Duodenal mucosa (tissue), 2 donors: ENCODE measurements around the gene UGT1A5.

Source experiments
- H3K27ac ChIP-seq: one replicate; pipeline ENCODE4 v1.7.0; 2013; ENCODE audit warnings: low read depth, low read length
- H3K27me3 ChIP-seq, 2 donors: one replicate each; pipeline ENCODE4 v1.7.0; 2013; ENCODE audit warnings: low read length in 2 of 2, control low read depth in 1 of 2; ENCODE audit not compliant: insufficient read depth in 2 of 2, control insufficient read depth in 1 of 2
- H3K36me3 ChIP-seq, 2 donors: one replicate each; pipeline ENCODE4 v1.7.0; 2013; ENCODE audit warnings: low read length in 2 of 2, control low read depth in 1 of 2; ENCODE audit not compliant: insufficient read depth in 2 of 2, control insufficient read depth in 1 of 2
- H3K4me1 ChIP-seq, 2 donors: one replicate each; pipeline ENCODE4 v1.7.0; 2013; ENCODE audit warnings: low read length in 2 of 2, control low read depth in 1 of 2; ENCODE audit not compliant: insufficient read depth in 2 of 2, control insufficient read depth in 1 of 2
- H3K4me3 ChIP-seq, 2 donors: one replicate each; pipeline ENCODE4 v1.7.0; 2013; ENCODE audit warnings: low read length in 2 of 2, low read depth in 1 of 2
- H3K9ac ChIP-seq, 2 donors: one replicate each; pipeline ENCODE4 v1.7.0; 2013; ENCODE audit warnings: low read length in 2 of 2, low read depth in 1 of 2
- H3K9me3 ChIP-seq, 2 donors: one replicate each; pipeline ENCODE4 v1.7.0; 2013; ENCODE audit warnings: low read length in 2 of 2, control low read depth in 1 of 2; ENCODE audit not compliant: control insufficient read depth in 1 of 2

The UGT1A5 gene

DNA sequence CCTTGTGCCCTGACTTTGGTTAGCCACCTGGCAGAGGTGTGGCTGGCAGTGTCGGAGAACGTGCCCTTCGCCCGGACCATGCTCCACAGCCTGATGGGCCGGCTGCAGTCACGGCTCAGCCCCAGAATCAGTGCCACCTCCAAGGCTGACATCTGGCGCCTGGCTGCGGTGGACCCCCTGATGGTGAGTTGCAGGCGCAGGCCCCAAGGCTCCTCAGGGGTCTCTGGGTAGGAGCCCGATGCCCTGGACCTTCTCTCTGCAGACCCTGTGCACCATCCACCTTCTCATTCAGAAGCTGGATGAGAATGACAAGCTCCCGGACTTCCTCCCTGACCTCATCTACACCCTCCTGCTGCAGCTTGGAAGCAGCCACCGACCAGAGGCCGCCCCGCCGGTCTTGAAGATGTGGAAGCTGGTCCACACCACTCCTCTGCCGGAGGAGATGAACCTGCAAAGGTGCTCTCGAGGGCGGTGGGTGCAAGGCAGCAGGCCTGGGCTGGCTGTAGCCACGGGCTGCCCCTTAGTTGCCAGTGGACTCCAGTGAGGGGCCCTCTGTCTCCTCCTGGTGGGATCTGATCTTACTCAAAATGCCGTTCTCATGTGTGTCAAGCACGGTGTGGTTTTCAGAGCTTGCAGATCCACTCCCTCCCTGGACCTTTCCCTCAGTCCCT is 109.5 kb downstream of the UGT1A5 start:
- H3K27ac ChIP-seq = no peak overlapping the region
- no peak overlapping the region for H3K4me3 ChIP-seq

More for the DNA sequence above, 109.5 kb downstream of the UGT1A5 start:
- Histone ChIP-seq H3K9ac (no peak overlapping the region), H3K27me3 (peaks cover 0 to 3% of the 10 kb centered on the region in 2 donors), H3K9me3 (no peaks in the 10 kb centered on the region), H3K36me3 (no peaks in the 10 kb centered on the region), H3K4me1 (peaks cover 9 to 29% of the 10 kb centered on the region in 2 donors)
